HG03457 (cell line): ENCODE data around the gene ACTRT3.
"Not testable (repeated sequence)": the region's sequence is repeated elsewhere in the genome, so short reads cannot be mapped to it uniquely, and the experiment has no call there.

ENCODE experiments used
- ATAC-seq: cut with Tn5 transposase; IDR thresholded peaks from one replicate; pipeline ENCODE4 v1.9.1; 2021; ENCODE audit warnings: moderate number of reproducible peaks; ENCODE audit not compliant: unreplicated experiment

The ACTRT3 gene

DNA sequence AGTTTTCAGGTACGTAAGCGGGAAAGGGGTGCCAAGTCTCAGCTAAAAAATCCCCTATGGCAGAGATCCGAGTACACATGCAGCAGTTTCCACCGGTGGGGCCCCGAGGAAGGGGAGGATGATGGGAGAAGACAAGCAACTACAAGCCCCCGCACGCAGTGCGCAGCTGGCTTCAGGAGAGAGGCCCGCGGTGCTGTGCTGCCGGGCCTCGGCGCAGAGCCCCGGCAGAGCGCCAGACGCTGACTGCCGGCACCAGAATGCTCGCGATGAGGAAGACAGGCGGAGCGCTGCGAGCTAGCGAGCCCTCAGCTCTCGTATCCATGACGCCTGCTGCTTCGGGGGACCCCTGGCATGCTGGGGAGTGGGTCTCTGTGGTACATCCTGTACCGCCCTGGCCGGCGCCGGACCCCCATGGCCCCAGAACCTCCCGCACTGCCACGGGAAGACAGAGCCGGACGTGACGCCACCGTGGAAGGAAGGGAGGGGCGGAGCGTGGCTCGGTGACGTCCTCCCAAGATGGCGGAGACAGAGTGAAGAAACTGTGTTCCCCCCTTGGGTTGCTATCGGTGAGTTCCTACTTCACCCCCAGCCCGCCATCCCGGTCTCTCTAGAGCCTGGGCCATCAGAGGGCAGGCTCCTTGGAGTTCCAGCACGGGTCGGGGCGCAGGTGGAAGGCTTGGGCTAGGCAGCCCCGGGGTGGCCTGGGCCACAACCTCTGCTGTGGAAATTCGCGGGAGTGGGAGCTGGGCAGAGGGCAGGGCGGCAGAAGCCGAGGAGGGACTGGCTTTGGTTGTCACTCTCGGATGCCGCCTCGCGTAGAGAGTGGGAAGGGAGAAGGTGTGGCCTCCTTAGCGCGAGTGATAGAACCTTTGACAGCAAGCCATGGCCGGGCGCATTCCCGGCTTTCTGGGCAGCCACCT, 3.8 kb upstream of the ACTRT3 start, which contains the start of gene MYNN:
MYNN (plus strand) TSS at position 500 of the 920 bp plus-strand sequence. CDS start 900 bp downstream, outside the sequence.
- ATAC-seq, result peak; percentile 69

DNA sequence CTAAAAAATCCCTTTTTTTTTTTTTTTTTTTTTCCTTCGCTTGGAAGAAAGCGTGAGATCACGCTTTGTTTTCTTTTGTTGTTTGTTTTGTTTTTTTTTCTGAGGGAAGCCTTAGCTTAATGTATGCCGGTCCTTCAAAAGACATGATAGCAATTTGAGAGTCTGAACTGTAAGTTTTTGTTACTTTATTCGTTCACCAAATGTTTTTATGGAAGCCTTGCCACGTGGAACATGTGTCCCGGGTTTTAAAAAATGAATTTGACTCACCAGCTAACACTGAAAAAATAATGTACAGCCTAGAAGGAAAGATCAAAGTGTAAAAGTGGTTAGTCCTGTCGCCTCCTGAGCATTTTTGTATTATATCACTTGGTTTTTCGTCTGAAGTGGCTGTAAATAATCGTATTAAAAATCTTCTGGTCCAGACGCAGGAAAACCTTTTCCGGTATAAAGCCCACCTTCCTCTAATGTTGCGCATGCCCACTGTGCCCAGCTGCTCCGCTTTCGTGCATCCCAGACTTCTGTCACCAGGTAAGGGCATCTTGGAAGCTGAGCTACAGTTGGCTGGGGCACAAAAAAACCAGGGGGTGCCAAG, 3.0 kb upstream of the ACTRT3 start:
- ATAC-seq, result peak; percentile 19

DNA sequence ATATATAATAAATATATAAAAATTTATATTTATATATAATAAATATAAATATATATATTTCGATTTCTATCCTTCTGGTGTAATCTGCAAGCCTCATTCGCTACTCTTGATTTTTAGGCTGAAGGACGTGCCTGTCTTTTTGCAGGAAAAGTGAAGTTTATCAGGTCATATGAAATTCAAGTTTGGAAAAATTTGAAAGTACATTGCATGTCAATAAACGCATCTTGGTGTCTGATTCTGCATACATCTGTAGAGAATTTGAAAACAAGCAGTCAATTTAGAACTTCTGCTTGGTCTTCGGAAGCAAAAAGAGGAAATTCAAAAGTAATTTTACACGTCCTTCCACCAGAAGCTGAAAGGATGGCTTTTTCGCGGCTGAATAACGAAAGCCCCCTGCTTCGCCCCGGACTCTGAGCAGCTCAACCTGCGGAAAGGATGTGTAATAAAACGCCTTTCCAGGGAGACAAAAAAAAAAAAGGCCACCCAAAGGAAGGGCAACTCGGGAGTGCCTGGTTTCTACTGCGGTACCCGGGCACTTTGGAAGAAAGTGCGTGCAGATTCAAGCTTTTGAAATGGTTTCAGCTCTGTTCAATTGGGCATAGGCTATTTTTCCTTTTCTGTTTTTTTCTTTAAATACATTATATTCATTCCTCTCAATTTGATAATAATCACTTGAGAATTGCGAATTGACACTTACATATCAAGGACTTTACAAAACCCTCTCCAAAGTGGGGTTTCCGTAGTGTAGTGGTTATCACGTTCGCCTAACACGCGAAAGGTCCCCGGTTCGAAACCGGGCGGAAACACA, 2.3 kb upstream of the ACTRT3 start:
- ATAC-seq, result no peak

DNA sequence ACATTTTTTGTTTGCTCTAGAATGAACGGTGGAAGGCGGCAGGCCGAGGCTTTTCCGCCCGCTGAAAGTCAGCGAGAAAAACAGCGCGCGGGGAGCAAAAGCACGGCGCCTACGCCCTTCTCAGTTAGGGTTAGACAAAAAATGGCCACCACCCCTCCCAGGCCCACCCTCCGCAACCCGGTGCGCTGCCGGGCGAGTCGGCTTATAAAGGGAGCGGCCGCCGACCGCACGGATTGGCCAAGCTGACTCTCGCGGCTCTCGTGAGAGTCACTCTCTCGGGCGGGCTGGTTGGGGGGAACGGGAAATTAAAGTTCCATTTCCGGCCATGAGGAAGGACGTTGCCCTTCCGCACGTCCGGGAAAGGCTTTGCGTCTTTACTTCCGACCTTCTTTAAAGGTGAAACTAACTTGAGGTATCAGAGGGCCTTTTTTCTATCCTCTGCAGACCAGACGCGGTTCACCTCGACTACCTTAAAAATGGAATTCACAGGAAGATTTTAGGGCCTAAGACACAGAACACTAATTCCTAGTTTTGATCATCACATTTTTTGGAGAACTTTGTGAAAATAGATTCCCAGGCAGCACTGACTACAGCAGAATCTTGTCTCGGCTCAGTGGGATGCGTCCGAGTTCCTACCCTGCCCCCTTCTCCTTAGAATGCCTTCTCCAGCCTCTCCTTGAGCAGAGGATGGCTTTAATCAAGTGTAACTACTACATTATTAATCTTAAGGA, 4.3 kb downstream of the ACTRT3 start, which contains the start of gene TERC:
TERC (minus strand) TSS at position 179 of the 731 bp plus-strand sequence.
- peak; percentile 79 for ATAC-seq

DNA sequence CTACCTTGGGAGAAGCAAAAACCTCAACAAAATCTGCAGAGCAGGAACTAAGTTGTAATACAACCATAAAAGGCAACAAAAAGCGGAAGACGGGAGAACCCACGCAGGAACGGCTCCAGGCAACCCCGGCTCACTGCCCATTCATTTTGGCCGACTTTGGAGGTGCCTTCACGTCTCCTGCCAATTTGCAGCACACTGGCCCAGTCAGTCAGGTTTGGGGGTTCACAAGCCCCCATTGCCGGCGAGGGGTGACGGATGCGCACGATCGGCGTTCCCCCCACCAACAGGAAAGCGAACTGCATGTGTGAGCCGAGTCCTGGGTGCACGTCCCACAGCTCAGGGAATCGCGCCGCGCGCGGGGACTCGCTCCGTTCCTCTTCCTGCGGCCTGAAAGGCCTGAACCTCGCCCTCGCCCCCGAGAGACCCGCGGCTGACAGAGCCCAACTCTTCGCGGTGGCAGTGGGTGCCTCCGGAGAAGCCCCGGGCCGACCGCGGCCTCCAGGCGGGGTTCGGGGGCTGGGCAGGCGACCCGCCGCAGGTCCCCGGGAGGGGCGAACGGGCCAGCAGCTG, 5.0 kb downstream of the ACTRT3 start:
- ATAC-seq, result peak; percentile 37

DNA sequence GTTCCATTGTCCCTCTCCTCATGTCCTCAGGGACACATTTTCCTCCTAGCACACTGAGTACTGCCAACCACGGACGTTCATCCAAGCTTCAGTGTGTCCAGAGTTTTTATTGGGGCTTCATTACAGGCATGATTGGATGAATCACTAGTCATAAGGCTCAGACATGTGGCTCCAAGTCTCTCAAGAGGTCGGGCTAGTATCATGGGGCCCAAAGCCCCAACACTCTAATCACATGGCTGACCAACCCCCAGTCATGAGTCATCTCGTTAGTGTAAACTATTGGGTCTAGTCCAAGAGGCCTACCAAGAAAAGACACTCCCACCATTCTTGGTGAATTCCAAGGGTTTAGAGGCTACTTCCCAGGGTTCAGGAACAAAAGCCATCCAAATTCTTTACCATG, 8.9 kb downstream of the ACTRT3 start:
- ATAC-seq, result no peak

DNA sequence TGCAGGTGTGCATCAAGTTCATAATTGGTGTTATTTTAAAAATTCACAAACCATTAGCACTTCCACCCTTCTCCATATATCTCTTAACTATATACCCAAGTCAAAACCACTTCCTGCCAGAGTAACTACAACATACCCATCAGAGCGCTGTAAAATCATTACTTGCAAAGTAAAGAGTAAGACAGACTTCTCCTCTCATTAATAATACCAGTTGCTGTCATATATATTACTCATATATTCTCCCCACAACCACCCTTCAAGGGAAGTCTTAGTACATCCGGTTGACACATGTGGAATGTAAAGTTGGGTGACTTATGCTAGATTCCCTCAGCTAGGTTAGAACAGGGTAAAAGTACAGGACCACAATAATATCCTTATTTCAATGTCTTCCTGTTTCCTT, 10.1 kb downstream of the ACTRT3 start:
- peak; percentile 44 for ATAC-seq

DNA sequence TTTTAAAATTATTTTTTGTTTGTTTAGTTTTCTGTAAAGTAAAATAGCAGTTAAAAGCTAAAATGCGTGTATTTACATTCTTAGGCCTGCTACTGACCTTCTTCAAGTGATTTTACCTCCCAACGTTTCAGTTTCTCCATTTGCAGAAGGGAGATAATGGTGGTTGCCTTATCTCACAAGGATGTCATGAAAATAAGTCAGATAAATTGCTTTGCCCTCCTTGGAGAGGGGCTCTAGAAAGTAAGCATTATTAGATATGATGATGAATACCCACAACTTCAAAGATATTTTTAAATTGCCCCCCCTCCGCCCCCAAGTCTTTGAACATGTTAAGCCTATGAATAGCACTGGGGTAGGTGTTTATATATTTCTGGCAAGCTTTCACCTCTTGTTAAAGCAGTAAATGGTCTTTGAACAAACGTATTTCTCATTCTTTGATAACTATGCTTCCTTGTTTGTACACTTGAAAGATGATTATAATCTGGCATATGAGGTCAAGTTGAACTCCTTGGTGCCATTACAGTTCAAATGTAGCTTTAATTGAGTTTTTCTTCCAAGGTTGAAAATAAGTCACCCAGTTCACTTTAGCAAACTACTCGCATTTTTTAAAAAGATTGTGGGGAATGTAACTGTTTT, 10.9 kb downstream of the ACTRT3 start:
- no peak for ATAC-seq

DNA sequence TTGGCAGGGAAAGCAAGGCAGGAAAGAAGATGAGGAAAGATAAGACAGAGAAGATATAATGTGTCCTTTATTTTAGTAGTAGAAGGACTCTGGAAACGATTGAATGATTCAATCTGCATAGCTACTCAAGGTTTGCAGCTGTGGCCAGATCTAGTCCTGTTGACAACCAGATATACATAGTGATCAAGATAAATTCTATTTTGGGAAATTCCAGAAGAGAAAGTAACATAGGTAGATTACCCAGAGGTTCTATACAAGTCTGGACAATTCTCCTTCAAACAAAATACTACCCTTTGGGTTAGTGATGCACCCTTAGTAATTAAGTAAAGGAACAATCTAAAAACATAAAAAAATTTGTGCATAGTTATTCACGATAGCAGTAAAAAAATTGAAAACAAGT, 13.9 kb downstream of the ACTRT3 start:
- ATAC-seq, result no peak

DNA sequence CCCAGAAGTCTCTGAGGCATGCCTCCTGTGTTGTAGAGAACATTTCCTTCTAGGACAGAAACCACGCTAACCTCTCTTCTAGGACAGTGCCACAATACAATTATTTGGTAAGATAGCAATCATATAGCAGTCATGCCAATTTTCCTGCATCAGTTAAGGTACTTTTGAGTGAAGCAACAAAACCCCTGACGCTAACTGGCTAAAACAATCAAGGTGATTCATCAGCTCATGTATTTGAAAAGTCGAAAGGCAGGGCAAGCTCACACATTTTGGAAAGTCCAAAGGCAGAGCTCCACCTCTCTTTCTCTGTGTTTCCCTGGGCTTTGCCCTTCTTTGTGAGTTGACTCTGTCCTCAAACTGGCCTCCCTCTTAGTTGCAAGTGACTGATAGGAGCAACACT, 14.7 kb downstream of the ACTRT3 start:
- no peak for ATAC-seq

DNA sequence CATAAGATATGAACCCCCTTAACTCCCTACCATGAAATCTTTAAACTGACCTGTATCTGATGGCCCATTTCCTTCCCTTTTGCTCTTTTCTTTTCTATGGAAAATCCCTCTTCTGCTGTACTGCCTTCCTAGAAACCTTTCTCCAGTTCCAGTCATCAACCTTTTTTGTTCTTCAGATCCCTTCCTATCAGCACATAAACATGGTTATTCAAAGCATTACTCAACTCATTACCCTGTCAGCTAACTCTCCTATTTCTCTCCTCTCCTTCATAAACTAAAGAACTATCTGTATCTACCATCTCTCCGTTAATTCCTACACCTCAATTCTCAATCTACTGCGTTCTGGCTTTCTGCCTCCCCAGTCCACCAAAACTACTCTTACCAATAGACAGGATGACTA, 17.5 kb downstream of the ACTRT3 start:
- ATAC-seq, result no peak

DNA sequence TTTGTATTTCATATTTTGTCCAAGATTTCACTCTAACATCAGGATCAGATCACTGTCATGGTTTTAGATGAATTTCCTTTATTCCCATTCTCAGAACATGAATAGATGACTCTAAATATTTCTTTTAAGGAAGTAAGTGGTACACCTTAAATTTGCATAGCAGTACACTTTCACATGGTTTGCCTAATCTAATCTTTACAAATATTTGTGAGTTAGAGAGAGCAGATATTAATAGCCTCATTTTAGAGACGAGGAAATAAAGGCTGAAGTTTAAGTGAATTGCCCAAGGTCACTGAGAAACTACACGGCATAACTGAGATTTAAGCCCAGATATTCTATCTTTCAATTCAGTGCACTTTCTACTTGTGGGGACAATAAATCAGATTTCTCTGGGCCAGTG, 18.7 kb downstream of the ACTRT3 start:
- no peak for ATAC-seq

DNA sequence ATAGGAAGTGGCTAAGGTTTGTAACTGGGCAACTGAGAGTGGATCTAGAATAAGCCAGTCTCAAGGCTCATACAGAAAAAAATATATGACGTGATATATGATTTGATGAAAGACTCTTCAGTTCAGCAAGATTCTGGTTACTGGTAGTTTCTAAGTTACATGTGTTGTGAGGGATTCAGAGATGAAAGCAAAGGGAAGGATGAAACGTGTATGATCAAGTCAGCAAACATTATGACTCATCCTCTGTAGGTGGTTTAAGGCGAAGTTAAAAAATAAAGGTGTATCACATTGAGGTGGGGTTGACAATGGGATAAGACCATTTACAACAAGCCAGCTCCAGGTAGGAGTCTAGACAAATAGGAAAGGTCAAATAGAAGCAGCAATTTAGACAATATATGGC, 20.7 kb downstream of the ACTRT3 start:
- no peak for ATAC-seq

DNA sequence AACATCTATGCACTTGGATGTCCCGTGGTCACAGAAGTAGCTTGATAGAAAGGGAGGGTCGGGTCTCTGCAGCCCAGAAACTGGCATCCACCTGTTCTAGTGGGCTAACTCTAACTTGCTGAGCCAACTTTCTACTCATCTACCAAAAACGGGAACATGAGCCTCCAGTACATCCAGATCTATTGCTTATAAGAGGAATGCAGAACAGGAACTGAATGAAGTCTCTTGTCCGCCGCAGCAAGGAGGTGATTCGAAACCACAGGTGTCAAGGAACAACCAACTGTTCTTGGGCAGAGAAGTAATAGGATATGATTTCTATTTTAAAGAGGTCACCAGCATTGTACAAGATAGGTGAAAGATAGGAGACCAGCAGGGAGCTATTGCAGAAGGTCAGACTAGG, 22.4 kb downstream of the ACTRT3 start:
- ATAC-seq, result no peak

DNA sequence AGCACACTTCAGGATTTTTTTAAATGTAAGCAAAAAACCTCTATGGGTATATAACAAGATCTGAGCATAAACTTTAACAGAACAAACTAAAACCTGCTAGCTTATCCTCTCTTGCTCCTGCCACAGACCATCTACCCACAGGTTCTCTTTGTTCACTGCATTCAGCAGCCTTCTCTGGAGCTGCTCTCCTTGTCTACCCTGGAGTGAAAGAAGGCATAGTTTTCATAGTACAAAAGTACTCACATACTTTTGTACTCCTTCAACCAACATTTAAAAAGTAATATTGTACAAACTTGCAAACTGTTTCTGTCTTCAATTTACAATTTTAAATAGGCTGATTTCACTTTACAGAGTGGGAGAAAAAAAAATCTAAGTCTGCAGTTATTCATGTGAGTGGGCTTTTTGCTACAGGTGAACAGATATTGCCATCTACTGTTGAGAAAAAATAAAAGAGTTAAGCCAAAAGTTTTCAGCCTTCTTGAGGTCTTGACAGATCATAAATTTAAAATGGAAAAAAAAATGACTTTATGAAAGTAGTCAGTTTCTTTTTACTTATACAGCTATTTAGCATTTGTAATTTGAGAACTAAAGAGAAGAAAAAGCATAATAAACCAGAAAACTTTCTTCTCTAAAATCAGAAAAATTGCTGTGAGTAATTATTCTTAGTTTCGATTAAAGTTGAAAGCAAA, 24.9 kb downstream of the ACTRT3 start:
- no peak for ATAC-seq

DNA sequence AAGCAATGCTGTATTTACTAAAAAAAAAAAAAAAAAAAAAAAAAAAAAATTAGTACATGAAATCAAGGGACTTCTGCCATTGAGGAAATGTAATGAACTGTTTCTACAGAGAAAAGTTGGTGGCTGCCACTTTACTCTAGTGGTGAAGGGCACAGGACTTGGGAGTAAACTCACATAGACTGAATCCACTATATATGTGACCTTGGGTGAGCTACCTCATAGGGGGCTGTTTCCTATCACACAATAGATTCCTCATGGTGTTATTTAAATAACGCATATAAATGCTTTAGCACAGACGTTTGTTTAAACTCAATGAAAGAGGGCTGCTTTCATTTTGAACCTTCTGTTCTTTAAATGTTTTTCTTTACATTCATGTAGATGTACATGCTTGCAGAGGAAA, 30.3 kb downstream of the ACTRT3 start:
- ATAC-seq, result no peak

DNA sequence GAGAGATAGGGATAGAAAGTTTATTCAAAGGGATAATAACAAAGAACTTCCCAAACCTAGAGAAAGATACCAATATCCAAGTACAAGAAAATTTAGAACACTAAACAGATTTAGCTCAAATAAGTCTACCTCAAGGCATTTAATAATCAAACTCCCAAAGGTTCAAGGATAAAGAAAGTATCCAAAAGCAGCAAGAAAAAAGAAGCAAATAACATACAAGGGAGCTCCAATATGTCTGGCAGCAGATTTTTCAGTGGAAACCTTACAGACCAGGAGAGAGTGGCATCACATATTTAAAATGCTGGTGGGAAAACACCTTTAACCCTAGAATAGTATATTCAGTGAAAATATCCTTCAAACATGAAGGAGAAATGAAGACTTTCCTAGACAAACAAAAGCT, 37.5 kb downstream of the ACTRT3 start:
- not testable (repeated sequence) for ATAC-seq

DNA sequence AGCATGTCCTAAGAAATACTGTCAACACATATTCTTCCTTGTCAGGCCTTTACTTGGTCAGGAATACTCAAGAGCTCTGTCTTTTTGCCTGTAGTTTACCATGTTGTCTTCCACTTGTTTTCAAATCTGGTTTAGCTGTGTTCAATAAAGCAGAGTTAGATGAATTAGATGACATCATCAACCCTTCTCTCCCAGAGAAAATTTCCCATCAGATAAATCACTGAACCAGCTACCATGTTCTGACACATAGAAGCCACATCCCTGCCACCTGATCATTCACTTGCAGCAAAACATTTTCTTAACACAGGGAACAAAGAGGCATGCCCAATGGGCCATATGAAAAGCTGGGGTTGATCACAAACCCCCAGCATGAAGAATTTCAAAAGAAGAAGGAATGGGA, 46.6 kb downstream of the ACTRT3 start:
- no peak for ATAC-seq

DNA sequence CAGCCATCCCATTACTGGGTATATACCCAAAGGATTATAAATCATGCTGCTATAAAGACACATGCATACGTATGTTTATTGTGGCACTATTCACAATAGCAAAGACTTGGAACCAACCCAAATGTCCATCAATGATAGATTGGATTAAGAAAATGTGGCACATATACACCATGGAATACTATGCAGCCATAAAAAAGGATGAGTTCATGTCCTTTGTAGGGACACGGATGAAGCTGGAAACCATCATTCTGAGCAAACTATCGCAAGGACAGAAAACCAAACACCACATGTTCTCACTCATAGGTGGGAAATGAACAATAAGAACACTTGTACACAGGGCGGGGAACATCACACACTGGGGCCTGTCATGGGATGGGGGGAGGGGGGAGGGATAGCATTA, 50.9 kb downstream of the ACTRT3 start:
- ATAC-seq, result not testable (repeated sequence)
